Spleen (tissue), 7 donors: ENCODE measurements around the gene CCDC148.

Experiments
- POLR2A ChIP-seq, 3 donors: fragments of 450-650 bp; IDR thresholded peaks; one replicate each; pipeline ENCODE4 v1.5.1; 2017; ENCODE audit warnings: antibody characterized with exemption in 3 of 3, mild to moderate bottlenecking in 1 of 3
- POLR2AphosphoS5 ChIP-seq, 3 donors: sonication (generic); formaldehyde crosslinking; IDR thresholded peaks; one replicate each; pipeline ENCODE4 v1.5.1; 2017; ENCODE audit warnings: antibody characterized with exemption in 3 of 3
- TF ChIP-seq, protein P1 (sequence below), 11 experiments: fragments of 200-600 bp in 7 of 11; fragments of 450-650 bp in 4 of 11; sonication (generic) in 4 of 11; IDR thresholded peaks in 8 of 11; conservative IDR thresholded peaks in 3 of 11; 1 replicate in 7 of 11; 2 replicates in 4 of 11; pipeline versions ENCODE4 v1.4.0 to v1.8.0; 2016 to 2021; ENCODE audit warnings: antibody characterized with exemption in 11 of 11, inconsistent platforms in 4 of 11, mild to moderate bottlenecking in 1 of 11
- donor health status: DM: no; HTN: no; CAD: no; lungs with moderate emphysema.
- donor health status: DM: no; HTN: no; CAD: no.
- donor health status: DM: no; HTN: no; CAD: no.

DNA sequence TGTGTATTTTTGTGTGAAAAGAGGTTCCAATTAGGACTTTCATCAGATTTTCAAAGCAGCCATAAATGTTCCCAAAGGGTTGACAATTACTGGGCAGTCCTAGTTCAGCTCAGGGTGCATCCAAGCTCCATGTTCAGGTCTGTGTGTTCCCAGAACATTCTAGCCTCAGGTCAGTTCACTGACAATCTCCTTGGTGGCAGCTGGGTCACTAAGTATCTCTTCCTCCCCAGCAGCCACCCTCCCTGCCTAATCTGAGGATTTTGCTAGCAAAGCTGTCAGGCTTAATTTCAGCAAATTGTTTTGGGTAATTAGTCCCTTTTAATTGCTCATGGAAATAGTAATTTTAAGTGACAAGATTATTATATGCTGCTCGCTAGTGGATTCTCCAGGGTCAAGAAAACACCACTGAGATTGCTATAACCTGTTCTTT is 325.1 kb downstream of the CCDC148 start:
- TF ChIP-seq, protein P1, sequence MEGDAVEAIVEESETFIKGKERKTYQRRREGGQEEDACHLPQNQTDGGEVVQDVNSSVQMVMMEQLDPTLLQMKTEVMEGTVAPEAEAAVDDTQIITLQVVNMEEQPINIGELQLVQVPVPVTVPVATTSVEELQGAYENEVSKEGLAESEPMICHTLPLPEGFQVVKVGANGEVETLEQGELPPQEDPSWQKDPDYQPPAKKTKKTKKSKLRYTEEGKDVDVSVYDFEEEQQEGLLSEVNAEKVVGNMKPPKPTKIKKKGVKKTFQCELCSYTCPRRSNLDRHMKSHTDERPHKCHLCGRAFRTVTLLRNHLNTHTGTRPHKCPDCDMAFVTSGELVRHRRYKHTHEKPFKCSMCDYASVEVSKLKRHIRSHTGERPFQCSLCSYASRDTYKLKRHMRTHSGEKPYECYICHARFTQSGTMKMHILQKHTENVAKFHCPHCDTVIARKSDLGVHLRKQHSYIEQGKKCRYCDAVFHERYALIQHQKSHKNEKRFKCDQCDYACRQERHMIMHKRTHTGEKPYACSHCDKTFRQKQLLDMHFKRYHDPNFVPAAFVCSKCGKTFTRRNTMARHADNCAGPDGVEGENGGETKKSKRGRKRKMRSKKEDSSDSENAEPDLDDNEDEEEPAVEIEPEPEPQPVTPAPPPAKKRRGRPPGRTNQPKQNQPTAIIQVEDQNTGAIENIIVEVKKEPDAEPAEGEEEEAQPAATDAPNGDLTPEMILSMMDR (IDR thresholded peaks at IDR 0.05 in 8 of 11, conservative IDR thresholded peaks at IDR 0.05 in 3 of 11), result no peak
- TF ChIP-seq POLR2AphosphoS5 (IDR thresholded peaks at IDR 0.05) (no peak), POLR2A (IDR thresholded peaks at IDR 0.05) (no peak)
